ENCODE data around the gene THSD4.

- TF ChIP-seq CTCF (IDR thresholded peaks at IDR 0.05) (no peak), POLR2A (IDR thresholded peaks at IDR 0.05) (no peak), EP300 (IDR thresholded peaks at IDR 0.05) (no peak)
These were observed 541.9 kb downstream of the THSD4 start for GRCh38 chr15:71657141-71657540.

Data from suprapubic skin (tissue), 3 donors.